SK-MEL-5 (cell line): ENCODE data around the gene ATXN7. TPM values are rescaled to one million over a fixed set of nuclear protein-coding genes. Genes with fewer than 3 reads are reported as not detected.
A peak's percentile ranks its signal among the peaks of the same experiment; 100 is the strongest.

ENCODE experiments used
- DNase-seq: peaks from one replicate; pipeline ENCODE4 v3.0.0-alpha.2; 2016; ENCODE audit warnings: low read depth, low spot score
- in situ Hi-C: cut with HindIII; loops from 2 replicates; pipeline ENCODE4 v1.10.0; 2016; ENCODE audit warnings: low sequenced_read_pairs, high pct_unique_total_duplicates, low pct_unique_long_range_greater_than_20kb
- total RNA-seq: library from RNA; depleted of rRNA; stranded (reverse); fragments of >200 nt; shearing (Covaris generic); gene quantifications from 2 replicates; pipeline ENCODE4 v1.2.3, GENCODE V29; 2014

Gene ATXN7
- total RNA-seq, 1 experiment from 2014 or later: 5.8 TPM

DNA sequence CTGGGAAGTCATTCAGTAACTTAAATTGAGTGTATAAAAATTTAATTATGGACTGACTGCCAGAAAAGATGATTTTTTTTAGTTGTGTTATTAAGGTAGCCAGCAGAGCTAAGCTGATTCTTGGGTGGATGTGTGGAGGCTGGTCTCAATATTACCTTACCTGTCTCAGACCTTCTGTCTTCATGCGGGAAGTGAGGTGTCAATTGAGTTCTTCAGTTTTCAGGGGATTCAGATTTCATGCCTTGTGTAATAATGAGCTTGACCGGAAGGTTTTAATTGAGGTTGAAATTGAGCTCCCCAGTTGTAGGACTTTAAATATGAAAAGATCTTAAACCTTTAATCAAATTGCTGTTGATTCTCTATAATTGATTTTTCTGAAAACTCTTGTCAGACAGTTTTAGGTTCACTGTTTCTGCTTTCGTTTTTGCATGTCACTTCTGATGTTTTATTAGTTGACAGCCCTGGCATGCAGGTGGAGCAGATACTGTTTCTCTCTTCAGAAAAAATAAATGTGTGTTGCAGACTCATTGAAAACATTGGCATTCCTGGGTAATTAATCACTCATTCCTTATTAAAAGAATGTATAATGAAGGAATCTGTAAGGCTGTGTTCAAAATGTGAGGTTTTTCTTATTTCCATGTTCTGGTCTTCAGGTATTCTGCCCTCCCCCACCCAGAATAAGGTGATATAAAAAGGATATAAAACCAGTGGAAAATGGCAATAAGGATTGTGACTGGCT lies 105.1 kb downstream of the ATXN7 start:
- no peak for DNase-seq
- in situ Hi-C loops: no loop called here

DNA sequence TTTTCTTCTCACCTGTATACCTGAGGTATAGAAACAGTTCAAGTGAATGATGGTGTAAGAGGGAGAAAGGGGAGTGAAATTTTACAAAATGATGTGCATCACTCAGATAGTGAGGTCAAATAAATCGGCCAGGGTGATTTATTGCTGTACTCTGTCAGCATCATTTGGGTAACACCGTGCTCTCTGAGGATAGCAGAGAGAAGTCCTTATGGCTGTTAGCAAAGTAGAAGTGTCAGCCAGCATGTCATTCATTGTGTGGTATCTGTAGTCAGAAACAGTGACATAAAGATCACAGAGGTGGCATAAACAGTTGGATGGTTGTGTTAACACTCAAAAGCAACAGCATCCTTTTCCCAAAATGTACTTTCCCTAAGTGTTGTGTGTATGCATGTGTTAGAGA lies 106.2 kb downstream of the ATXN7 start:
- DNase-seq: no peak
- in situ Hi-C loops: no loop called here

DNA sequence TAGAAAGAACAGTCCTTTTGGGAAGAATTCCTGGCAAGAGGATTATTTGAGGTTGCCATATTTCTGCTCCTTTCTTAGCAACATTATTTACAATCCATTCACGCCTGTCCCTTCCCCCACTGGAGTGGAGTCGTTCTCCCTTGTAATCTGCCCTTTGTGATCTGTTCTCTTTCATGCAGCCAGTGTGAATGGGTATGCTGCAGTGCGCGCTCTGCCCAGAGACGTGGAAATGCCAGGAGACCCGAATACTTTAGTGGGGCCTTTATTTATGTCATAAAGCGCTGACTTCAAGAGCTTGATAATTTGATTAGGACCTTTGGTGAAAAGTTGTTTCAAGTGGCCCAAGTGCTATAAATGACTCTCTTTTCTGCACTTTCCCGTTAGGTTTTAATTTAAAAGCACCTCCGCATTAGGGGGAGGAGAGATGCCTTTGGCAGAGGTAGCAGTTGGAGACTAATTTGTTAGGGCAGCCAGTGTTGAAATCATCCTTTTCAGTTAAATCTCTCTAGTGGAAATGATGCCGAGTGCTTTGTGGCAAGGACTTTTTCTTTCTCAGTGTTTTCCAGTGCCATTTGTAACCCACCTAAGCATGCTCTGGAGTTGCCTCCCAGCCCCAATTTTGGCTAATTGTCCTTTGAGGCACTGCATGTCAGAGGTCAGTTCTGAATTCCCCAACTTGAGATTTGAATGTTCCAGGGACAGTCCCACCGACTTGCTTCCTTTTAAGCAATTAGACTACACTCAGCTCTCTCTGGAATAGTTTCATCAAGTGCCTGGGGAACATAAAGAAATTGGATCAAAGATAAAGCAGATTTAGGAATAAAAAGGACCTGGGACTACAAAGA lies 107.2 kb downstream of the ATXN7 start:
- no peak for DNase-seq

DNA sequence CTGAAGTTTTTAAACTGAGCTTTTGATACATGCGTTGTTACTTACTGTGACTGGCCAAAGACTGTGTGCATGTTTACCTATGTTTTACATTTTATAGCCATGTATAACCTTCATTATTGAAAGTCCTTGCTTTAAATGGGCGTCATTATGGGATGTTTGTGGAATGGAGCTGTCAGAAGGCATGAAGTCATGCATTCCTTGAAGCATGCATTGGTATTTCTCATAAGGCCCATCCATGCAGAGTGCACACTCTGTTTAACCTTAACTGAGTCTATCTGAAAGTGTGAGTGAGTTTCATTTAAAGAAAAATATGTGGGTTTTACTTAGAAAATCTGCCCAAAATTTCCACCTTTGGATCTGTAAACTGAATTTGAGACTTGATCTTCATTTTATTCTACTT lies 108.5 kb downstream of the ATXN7 start:
- in situ Hi-C loops: no loop called here
- DNase-seq: no peak

More for the DNA sequence above, 107.2 kb downstream of the ATXN7 start:
- in situ Hi-C loops: no loop called here

DNA sequence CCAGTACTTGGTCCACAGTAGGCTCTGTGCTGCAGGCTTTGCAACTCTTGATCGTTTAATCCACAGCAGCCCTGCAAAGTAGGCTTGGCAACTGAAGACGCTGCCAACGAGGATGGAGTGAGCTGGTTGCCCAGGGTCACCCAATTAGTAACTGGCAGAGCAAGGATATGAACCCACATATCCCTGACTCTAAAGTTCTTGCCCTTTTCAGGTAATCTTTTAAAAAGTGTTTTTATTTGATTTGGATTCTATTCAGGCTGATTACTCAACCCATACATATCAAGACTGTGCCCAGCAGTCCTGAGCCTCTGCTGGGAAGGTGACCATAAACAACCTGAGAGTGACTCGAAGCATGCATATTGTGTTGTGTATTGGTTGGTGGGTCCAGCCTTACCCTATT lies 109.3 kb downstream of the ATXN7 start:
- DNase-seq: no peak
- in situ Hi-C loops: no loop called here

DNA sequence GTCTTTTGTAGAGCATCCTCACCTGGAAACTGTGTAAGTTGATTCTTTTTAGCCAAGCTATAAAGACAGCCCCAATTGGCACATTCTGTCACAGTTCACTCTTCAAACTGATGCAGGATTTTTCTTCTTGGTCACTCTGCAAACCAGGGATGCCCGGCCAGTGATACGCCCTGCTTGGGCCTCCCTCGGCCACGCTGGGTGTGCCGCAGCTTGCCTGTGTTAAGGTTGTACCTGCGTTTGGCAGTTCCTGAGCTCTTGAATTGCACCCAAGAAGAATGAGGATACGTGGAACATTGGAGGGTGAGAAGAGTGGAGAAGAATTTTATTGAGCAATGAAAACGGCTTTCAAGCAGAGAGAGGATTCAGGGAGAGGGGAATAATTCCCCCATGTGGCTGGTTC lies 109.7 kb downstream of the ATXN7 start:
- in situ Hi-C loops: no loop called here
- no peak for DNase-seq

DNA sequence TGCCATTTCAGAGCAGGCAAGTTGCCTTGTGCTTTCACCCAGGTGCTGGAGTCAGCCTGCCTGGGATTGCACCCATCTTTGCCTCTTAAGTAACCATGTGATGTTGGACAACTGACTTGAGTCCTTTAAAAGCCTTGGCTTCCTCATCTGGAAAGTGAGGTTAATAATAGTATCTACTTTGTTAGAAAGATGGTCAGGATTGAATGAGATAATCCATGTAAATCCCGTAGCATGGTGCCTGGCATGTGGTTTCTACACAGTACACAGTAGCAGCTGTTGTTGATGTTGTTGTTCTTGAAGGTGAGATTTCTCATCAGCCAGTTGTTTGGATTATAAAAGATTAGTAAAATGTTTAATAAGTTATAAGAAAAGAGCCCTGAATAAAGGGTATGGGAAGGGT lies 110.8 kb downstream of the ATXN7 start:
- in situ Hi-C loops: no loop called here
- no peak for DNase-seq

DNA sequence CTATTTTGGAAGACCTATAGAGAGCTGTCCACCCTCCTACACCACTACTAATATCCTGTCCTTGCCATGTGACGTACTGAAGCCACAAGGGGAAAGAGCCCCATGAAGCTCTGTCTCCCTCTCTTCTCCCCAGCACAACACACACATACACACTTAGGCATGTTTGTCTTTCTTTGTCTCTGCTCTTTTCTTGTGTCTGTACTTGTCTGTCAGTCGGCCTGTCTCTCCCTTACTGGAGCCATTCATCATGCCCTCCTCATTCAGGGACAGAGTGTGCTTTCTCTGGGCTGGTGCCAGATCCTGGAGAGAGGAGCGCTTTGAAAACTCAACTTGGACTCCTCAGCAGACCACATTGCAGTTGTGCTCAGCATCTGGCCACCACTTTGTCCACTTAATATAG lies 112.1 kb downstream of the ATXN7 start:
- in situ Hi-C loops: no loop called here
- DNase-seq: peak; percentile 63

DNA sequence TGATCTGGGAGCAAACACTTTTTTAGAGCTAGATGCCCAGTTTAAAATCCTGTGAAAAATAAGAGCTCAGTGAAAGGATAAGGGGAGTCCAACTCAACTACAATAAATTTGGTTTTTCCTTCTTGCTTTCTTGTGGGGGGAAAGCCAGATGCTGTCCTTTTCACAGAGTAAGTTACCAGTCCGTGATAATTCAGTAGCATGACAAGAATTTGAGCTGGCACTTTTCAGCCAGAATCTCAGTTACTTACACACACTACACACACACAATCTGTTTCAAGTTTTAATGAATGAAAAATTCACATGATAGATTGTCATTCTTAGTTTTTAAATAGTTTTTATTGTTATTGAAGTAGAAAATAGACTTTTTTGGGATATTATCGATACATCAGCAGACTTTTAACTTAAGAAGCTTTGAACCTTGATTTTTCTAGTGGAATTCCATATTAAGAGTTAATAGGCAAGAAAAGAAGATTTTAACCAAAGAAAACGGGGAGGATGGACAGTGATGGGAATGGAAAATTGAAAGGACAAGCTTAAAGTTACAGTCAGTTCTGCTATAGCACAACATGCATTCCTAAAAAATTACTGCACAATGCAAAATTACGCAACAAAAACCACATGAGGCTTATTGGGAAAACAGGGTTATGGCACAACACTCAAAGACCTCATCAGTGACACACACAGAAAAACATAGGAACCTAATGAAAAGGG lies 112.6 kb downstream of the ATXN7 start:
- no peak for DNase-seq
- in situ Hi-C loops: no loop called here

DNA sequence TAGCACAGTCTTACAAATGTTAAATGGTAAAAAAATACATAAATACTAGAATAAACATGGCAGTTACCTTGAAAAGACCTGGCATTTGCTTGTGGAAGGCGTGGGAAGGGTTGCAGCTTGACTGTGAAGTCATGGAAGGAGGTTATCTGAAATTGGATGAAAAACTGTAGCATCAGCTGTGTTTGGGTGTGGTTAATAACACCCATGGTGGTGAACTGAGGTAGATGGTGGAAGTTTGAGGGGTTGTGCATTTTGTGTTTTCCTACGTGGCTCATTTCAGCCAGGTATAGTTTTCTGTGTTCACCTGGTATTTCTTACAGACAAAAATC lies 113.2 kb downstream of the ATXN7 start:
- in situ Hi-C loops: no loop called here

DNA sequence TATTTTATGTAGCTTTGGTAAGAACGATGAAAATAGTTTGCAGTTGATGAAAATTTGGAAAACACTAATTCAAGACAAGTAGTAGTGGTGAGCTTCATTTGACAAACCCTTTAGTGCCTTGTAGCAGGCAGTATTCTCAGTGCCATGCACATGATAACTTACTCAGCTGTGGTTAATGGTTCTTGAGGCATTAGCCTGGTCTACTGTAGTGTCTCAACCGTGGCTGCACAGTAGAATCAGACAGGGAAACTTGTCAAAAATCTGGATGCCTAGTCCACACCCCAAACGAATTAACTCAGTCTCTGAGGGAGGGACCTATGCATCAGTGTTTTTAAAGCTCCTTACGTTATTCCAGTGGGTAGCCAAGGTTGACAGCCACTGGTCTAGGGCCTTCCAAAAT lies 114.2 kb downstream of the ATXN7 start:
- no peak for DNase-seq
- in situ Hi-C loops: no loop called here

More for the DNA sequence above, 113.2 kb downstream of the ATXN7 start:
- no peak for DNase-seq

DNA sequence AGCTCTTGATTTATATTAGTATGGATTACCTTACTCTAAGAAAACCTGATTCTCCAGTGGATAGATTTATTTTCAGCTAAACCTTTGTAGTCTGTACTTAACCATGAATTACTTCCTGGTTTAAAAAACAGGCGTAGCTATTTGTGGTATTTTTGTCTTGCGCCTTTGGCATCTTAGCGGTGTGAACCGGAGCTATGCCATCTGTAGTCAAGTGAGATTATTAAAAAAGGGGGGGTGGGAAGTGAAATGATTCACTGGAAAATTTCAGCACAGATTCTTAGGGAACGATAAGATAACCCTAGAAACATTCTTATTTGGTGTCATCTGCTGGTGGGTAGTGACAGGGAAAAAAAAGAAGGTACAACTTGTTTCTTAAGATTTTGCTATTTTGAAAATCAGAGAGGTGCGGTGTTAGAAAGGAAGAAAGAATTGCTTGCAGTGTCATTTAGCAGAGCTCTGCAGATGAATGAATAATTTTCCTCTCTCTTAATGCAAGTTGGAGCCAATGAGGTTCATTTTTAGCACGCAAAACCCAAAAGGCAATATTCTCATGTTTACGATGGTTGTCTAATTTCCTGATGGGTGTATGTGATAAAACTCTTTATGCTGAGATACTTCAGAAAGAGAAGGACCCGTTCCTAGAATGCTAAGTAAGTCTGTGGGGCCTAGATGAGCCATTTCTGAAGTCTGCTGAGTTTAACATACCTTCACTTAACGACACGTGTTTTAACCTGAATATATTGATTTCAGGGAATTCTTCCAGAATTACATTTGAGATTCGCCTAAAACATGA lies 115.6 kb downstream of the ATXN7 start:
- DNase-seq: no peak
- in situ Hi-C loops: no loop called here

DNA sequence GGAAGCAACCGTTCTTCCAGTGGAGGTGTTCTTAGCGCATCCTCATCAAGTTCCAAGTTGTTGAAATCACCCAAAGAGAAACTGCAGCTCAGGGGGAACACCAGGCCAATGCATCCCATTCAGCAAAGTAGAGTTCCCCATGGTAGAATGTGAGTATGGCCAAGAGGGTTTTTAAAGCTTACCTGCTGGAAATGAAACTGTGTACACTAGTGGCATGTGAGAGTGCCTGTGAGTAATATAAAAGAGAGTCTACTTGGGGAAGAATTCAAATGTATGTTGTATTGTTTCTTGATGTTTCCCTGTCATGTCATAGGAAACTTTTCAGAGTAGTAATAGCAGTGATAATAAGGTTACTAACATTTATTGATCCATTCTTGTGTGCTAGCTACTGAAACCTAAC lies 116.4 kb downstream of the ATXN7 start:
- DNase-seq: no peak
- in situ Hi-C loops: no loop called here

DNA sequence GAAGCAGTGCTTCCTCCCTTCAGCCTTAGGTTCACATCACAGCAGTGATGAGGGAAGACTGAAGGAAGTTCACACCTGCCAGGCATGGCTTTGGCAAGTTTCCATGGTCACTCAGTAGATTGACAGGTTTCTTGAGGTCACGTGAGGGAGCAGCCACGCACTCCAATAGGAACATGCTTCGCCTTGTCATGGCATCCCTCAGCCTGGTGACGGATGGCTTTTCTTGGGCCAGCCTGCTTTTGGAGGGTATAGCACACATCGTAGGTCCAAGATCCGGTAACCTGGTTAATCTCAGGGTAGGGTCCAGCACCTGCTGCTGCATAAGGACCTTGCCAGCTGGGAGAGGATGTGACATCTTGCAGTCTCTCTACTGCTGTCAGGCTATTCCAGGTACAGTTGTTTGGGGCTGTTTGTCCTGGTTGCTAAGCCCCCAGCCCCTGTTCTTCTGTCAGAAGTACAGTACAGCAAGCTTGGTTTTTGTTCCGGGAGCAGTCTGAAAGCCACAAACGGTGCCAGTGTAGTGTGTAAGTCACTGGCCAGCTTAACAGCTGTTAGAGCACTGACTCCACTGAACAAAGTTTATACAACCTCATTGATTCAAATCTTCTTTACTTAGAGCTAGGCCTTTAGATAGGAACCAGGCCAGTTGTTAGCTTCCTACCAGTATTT lies 117.3 kb downstream of the ATXN7 start:
- in situ Hi-C loops: no loop called here

DNA sequence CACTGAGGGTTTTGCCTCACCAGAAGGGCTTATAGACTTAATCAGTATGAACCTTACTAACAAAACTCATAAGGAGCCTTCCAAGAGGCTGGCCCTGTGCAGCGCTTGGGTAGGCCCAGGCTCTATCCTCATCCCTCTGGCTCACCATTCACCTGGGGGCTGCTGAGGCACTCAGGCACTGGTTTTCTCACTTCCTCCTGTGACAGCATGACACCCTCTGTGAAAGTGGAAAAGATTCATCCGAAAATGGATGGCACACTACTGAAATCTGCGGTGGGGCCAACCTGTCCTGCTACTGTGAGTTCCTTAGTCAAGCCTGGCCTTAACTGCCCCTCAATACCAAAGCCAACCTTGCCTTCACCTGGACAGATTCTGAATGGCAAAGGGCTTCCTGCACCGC lies 118.3 kb downstream of the ATXN7 start:
- DNase-seq: no peak
- in situ Hi-C loops: no loop called here

More for the DNA sequence above, 117.3 kb downstream of the ATXN7 start:
- no peak for DNase-seq

DNA sequence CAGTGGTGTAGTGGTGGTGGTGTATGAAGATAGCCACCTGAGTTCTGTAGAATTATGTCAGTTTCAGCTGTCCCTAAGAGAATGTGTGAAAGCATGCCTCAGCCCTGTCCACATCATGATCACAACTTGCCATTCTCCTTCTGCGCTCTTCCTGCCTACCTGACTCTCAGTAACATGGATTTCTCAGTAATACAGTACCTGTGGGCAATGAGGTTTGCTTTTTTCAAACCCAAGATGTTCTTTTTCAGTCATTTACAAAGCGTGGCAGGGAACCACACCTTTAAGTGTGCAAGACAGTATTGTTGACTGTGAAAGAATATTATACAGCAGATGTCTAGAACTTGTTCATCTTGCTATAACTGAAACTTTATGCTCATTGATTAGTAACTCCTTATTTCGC lies 120.7 kb downstream of the ATXN7 start:
- DNase-seq: no peak
- in situ Hi-C loops: no loop called here

DNA sequence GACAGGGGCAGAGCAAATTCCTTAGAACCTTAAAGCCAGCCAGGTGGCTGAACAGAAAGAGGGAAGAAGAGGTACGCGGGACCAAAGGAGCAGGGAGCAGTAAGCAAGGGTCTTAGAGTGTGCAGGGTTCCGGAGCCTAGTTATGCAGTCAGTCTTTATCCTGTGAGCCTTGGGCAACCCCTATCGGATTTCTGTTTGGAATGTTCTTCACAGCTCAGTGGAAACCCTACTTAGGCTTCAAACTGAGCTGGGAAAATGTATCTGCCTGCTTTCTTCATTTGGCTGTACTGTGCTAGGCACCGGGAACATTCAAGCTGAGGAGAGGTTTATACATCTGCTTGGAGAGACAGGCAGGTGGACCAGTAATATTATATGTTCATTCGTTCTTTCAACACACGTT lies 122.5 kb downstream of the ATXN7 start:
- no peak for DNase-seq
- in situ Hi-C loops: no loop called here
